GM12878 (cell line): ENCODE results near the gene FANCM. TPM values are rescaled to one million over a fixed set of nuclear protein-coding genes. Genes with fewer than 3 reads are reported as not detected.

ENCODE experiments used
- ATAC-seq: fragments of 200-7000 bp; cut with Tn5 transposase; 3 replicates; pipeline ENCODE4 v1.9.1; 2020; ENCODE audit warnings: mild to moderate bottlenecking, moderate library complexity
- BruUV-seq: library from RNA; stranded (reverse); fragments of 400-500 nt; replicated peaks from 2 replicates; lab custom pipeline; 2021; lab: Mats Ljungman, UMichigan
- CTCF ChIA-PET: fragments of 300-600 bp; sonication (Branson Sonifier 250); formaldehyde crosslinking; extraction: SDS; loops from one replicate; lab custom pipeline; 2021; ENCODE audit warnings: inconsistent platforms; lab: Yijun Ruan, JAX
- POLR2A ChIA-PET: fragments of 350-600 bp; formaldehyde crosslinking; extraction: SDS; loops from one replicate; lab custom pipeline; 2021; ENCODE audit warnings: inconsistent platforms; lab: Charles Lee
- RAD21 ChIA-PET: fragments of 300-600 bp; sonication (Branson Sonifier 250); formaldehyde crosslinking; loops from one replicate; lab custom pipeline; 2023; ENCODE audit warnings: antibody characterized with exemption; ENCODE audit not compliant: unreplicated experiment; lab: Charles Lee
- SMC1A ChIA-PET: fragments of 300-600 bp; sonication (Branson Sonifier 250); formaldehyde crosslinking; loops from one replicate; lab custom pipeline; 2023; ENCODE audit not compliant: unreplicated experiment, uncharacterized antibody; lab: Charles Lee
- DNase-seq: peaks from one replicate; pipeline ENCODE4 v3.0.0-alpha.2; 2011; ENCODE audit warnings: low read depth, low spot score
- FAIRE-seq: peaks from 3 replicates; lab custom pipeline; 2011; peaks lifted over from hg19 to GRCh38; lab: Jason Lieb, UNC
- H2AFZ ChIP-seq: 2 replicates; pipeline ENCODE4 v1.6.0; 2011; ENCODE audit warnings: low read depth, low read length, control low read depth; ENCODE audit not compliant: control insufficient read depth
- H3K27ac ChIP-seq: 2 replicates; pipeline ENCODE4 v1.5.1; 2011; ENCODE audit warnings: control low read depth; ENCODE audit not compliant: control insufficient read depth, insufficient read depth
- H3K27me3 ChIP-seq, 2 experiments: replicated peaks in 1 of 2; 2 replicates each; pipeline versions ENCODE4 v1.6.0 to v1.6.1; 2011; ENCODE audit warnings: low read length in 1 of 2; ENCODE audit not compliant: control insufficient read depth in 2 of 2, insufficient read depth in 2 of 2
- H3K36me3 ChIP-seq, 2 experiments: 2 replicates each; pipeline ENCODE4 v1.5.1; 2011; ENCODE audit warnings: low read length in 1 of 2; ENCODE audit not compliant: control insufficient read depth in 2 of 2, insufficient read depth in 2 of 2
- H3K4me1 ChIP-seq: 2 replicates; pipeline ENCODE4 v1.6.1; 2011; ENCODE audit warnings: mild to moderate bottlenecking, low read length, moderate library complexity, mixed read lengths; ENCODE audit not compliant: control insufficient read depth, insufficient read depth
- H3K4me2 ChIP-seq: 2 replicates; pipeline ENCODE4 v1.6.0; 2011; ENCODE audit warnings: control low read depth; ENCODE audit not compliant: control insufficient read depth, insufficient read depth
- H3K4me3 ChIP-seq: fragments of 200-600 bp; sonication (generic); 2 replicates; pipeline ENCODE4 v1.5.1; 2016
- H3K79me2 ChIP-seq: 2 replicates; pipeline ENCODE4 v1.6.0; 2011; ENCODE audit warnings: low read length; ENCODE audit not compliant: control insufficient read depth, insufficient read depth
- H3K9ac ChIP-seq: 2 replicates; pipeline ENCODE4 v1.8.0; 2011; ENCODE audit warnings: low read length, control low read depth, mixed read lengths; ENCODE audit not compliant: control insufficient read depth, insufficient read depth
- H3K9me3 ChIP-seq: replicated peaks from 3 replicates; pipeline ENCODE4 v1.5.1; 2011; ENCODE audit warnings: mild to moderate bottlenecking, low read length; ENCODE audit not compliant: control insufficient read depth, insufficient read depth
- H4K20me1 ChIP-seq: 2 replicates; pipeline ENCODE4 v1.6.0; 2011; ENCODE audit not compliant: control insufficient read depth, insufficient read depth
- ATF2 ChIP-seq: IDR thresholded peaks from 2 replicates; pipeline ENCODE4 v1.6.1; 2012; ENCODE audit warnings: low read length, inconsistent platforms
- ATF7 ChIP-seq: fragments of 450-650 bp; IDR thresholded peaks from 2 replicates; pipeline ENCODE4 v1.6.1; 2016; ENCODE audit warnings: low read depth, mild to moderate bottlenecking
- BRCA1 ChIP-seq: IDR thresholded peaks from 2 replicates; pipeline ENCODE4 v1.6.1; 2011; ENCODE audit warnings: low read depth, low read length, improper control_type of control experiment
- CHD4 ChIP-seq: fragments of 200-600 bp; sonication (generic); IDR thresholded peaks from 2 replicates; pipeline ENCODE4 v1.6.1; 2016; ENCODE audit warnings: mild to moderate bottlenecking
- CREM ChIP-seq: IDR thresholded peaks from 2 replicates; pipeline ENCODE4 v1.6.1; 2014; ENCODE audit warnings: antibody characterized with exemption, low read depth
- E2F4 ChIP-seq: IDR thresholded peaks from 2 replicates; pipeline ENCODE4 v1.6.1; 2012; ENCODE audit warnings: low read depth, low read length, improper control_type of control experiment
- EP300 ChIP-seq, 2 experiments: fragments of 150-350 bp in 1 of 2; IDR thresholded peaks; 2 replicates each; pipeline ENCODE4 v1.6.1; 2011 to 2012; ENCODE audit warnings: low read depth in 2 of 2, low read length in 2 of 2, borderline replicate concordance in 1 of 2, improper control_type of control experiment in 1 of 2, inconsistent platforms in 1 of 2; ENCODE audit not compliant: control insufficient read depth in 1 of 2
- GABPA ChIP-seq: IDR thresholded peaks from 2 replicates; pipeline ENCODE4 v1.6.1; 2014; ENCODE audit warnings: antibody characterized with exemption, low read depth, mild to moderate bottlenecking, inconsistent platforms
- IRF3 ChIP-seq: fragments of 450-650 bp; IDR thresholded peaks from 2 replicates; pipeline ENCODE4 v1.6.1; 2014; ENCODE audit warnings: mild to moderate bottlenecking
- MAX ChIP-seq: IDR thresholded peaks from 2 replicates; pipeline ENCODE4 v1.6.1; 2012; ENCODE audit warnings: low read depth, low read length, improper control_type of control experiment
- MLLT1 ChIP-seq: fragments of 450-650 bp; IDR thresholded peaks from 2 replicates; pipeline ENCODE4 v1.6.1; 2016; ENCODE audit warnings: mild to moderate bottlenecking
- PML ChIP-seq: IDR thresholded peaks from 2 replicates; pipeline ENCODE4 v1.6.1; 2012; ENCODE audit warnings: low read length, inconsistent platforms
- RAD51 ChIP-seq: fragments of 450-650 bp; IDR thresholded peaks from 2 replicates; pipeline ENCODE4 v1.6.1; 2016; ENCODE audit warnings: moderate library complexity, mild to moderate bottlenecking, inconsistent platforms
- TCF12 ChIP-seq: IDR thresholded peaks from 2 replicates; pipeline ENCODE4 v1.6.1; 2011; ENCODE audit warnings: low read depth, mild to moderate bottlenecking, low read length
- TCF7 ChIP-seq: IDR thresholded peaks from 2 replicates; pipeline ENCODE4 v1.6.1; 2014; ENCODE audit warnings: antibody characterized with exemption, borderline replicate concordance
- WGBS: methylation state at CpG from one replicate; pipeline ENCODE4 v1.1.6; 2016; ENCODE audit warnings: low lambda C conversion rate; ENCODE audit not compliant: insufficient replicate concordance, insufficient coverage; ENCODE audit errors: missing lambda C conversion rate; 5-methylcytosine and 5-hydroxymethylcytosine counted together
- in situ Hi-C: fragments of 300-500 bp; cut with MboI; formaldehyde crosslinking; loops from 9 replicates; pipeline ENCODE4 v1.14.3; 2018; ENCODE audit warnings: mixed read lengths
- intact Hi-C: fragments of 100-400 bp; cut with micrococcal nuclease; formaldehyde crosslinking; loops from one replicate; pipeline ENCODE4 v1.14.2; 2022; ENCODE audit not compliant: unreplicated experiment
- polyA plus RNA-seq, 11 experiments: library from polyadenylated mRNA; depleted of rRNA in 4 of 11; unstranded in 6 of 11; stranded (reverse) in 5 of 11; fragments of >200 nt; fragmentation: Nextera tagmentation in 4 of 11; fragmentation: Illumina TruSeq in 1 of 11; extraction: Ambion mirVana in 4 of 11; extraction: Trizol in 1 of 11; gene quantifications; 1 replicate in 1 of 11; 2 replicates in 10 of 11; pipeline versions ENCODE4 v1.2.1 to v1.2.3, GENCODE V29; 2011 to 2016; ENCODE audit warnings: inconsistent platforms in 2 of 11, missing spikeins in 2 of 11, low read depth in 1 of 11
- total RNA-seq, 4 experiments: library from RNA; depleted of rRNA in 3 of 4; stranded (reverse); fragments of >200 nt in 3 of 4; fragmentation: Illumina TruSeq in 1 of 4; extraction: Trizol in 1 of 4; gene quantifications; 2 replicates each; pipeline versions ENCODE4 v1.2.1 to v1.2.3, GENCODE V29; 2013 to 2021
- TF ChIP-seq, protein P1 (sequence below): fragments of 450-650 bp; IDR thresholded peaks from 2 replicates; pipeline ENCODE4 v1.6.1; 2018; ENCODE audit warnings: borderline replicate concordance, mild to moderate bottlenecking; ENCODE audit not compliant: partially characterized antibody

FANCM gene
- total and polyA plus RNA-seq, 10 of the 15 experiments (the other 5 are each of a cell fraction or from before 2014, with no cell fraction given): 6.4 to 17.6 (median 10.6) TPM

- no TSS peak for BruUV-seq
- intact Hi-C loops: no loop called here
- WGBS: 100% methylated on average over 2 of the region's 2 CpGs
- H3K4me2 ChIP-seq: no peak overlapping the region
- RAD21 ChIA-PET: no interaction called here
- TF ChIP-seq CHD4 (no peak), RAD51 (no peak), TCF12 (no peak), GABPA (no peak), MLLT1 (no peak), MAX (no peak), ATF7 (no peak), EP300 (IDR thresholded peaks at IDR 0.05; ENCODE audit: borderline replicate concordance in 1 of 2, control insufficient read depth in 1 of 2, low read depth in 2 of 2, low read length in 2 of 2) (no peak), ATF2 (no peak), PML (no peak), IRF3 (no peak), BRCA1 (no peak), CREM (no peak), TCF7 (no peak), E2F4 (no peak)
- TF ChIP-seq, protein P1, sequence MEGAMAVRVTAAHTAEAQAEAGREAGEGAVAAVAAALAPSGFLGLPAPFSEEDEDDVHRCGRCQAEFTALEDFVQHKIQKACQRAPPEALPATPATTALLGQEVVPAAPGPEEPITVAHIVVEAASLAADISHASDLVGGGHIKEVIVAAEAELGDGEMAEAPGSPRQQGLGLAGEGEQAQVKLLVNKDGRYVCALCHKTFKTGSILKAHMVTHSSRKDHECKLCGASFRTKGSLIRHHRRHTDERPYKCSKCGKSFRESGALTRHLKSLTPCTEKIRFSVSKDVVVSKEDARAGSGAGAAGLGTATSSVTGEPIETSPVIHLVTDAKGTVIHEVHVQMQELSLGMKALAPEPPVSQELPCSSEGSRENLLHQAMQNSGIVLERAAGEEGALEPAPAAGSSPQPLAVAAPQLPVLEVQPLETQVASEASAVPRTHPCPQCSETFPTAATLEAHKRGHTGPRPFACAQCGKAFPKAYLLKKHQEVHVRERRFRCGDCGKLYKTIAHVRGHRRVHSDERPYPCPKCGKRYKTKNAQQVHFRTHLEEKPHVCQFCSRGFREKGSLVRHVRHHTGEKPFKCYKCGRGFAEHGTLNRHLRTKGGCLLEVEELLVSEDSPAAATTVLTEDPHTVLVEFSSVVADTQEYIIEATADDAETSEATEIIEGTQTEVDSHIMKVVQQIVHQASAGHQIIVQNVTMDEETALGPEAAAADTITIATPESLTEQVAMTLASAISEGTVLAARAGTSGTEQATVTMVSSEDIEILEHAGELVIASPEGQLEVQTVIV: no peak
- TF ChIP-seq, all 136 proteins: peak for 0
- Histone ChIP-seq H3K27ac (no peak overlapping the region), H2AFZ (no peak overlapping the region), H4K20me1 (no peaks in the 10 kb centered on the region), H3K9ac (no peak overlapping the region), H3K27me3 (no peaks in the 10 kb centered on the region), H3K9me3 (peaks cover 5% of the 10 kb centered on the region; the same call in 2 of the 3 replicates), H3K36me3 (peaks cover 3 to 13% of the 10 kb centered on the region in 2 experiments; a peak in 3 of 4 replicates), H3K4me1 (peaks cover 4% of the 10 kb centered on the region; the same call in 1 of the 2 replicates), H3K4me3 (no peak overlapping the region), H3K79me2 (peaks cover 56% of the 10 kb centered on the region)
- in situ Hi-C loops: no loop called here
- ChIA-PET SMC1A (interaction anchor here (0.7 to 0.9 kb wide), 3 partner anchors 9 to 135 kb away, joined by 3 read pairs; no protein-coding TSS in a partner anchor), POLR2A (interaction anchor here (1.4 kb wide), 1 partner anchor 10 kb away, joined by 4 read pairs; the partner anchor contains the start of gene PRPF39), CTCF (interaction anchor here (1.1 to 1.2 kb wide), 2 partner anchors 9 to 36 kb away, joined by 3 to 5 read pairs; no protein-coding TSS in a partner anchor)
- ATAC-seq (no peak), DNase-seq (no peak), FAIRE-seq (no peak)
Measured at GRCh38 chr14:45094275-45094674, 41.5 kb upstream of the FANCM start.
